Posterior cingulate gyrus (tissue), 11 donors: Measurements from ENCODE around the gene CLEC9A.
"Not testable (repeated sequence)": the region's sequence is repeated elsewhere in the genome, so short reads cannot be mapped to it uniquely, and the experiment has no call there.

Source experiments
- DNase-seq, 10 donors: peaks; one replicate each; pipeline versions ENCODE4 v3.0.0 to v3.0.0-alpha.2; 2020 to 2021; ENCODE audit warnings: mixed read lengths in 3 of 10
- intact Hi-C: fragments of 100-400 bp; cut with DNase I; formaldehyde crosslinking; loops from one replicate; pipeline ENCODE4 v1.15.1; 2023

The CLEC9A gene

GRCh38 chr12:10030446-10030845 lies at the start of gene CLEC9A:
CLEC9A (plus strand) TSS chr12:10030682; CDS start chr12:10052688, 22,006 bp downstream.
- no peak for DNase-seq
- intact Hi-C loops = loop anchor here (5.0 kb wide), 1 partner anchor 107 kb away; no protein-coding TSS in a partner anchor

GRCh38 chr12:9991876-9992275 lies 38.6 kb upstream of the CLEC9A start:
- DNase-seq = no peak
- intact Hi-C loops = no loop called here

DNA sequence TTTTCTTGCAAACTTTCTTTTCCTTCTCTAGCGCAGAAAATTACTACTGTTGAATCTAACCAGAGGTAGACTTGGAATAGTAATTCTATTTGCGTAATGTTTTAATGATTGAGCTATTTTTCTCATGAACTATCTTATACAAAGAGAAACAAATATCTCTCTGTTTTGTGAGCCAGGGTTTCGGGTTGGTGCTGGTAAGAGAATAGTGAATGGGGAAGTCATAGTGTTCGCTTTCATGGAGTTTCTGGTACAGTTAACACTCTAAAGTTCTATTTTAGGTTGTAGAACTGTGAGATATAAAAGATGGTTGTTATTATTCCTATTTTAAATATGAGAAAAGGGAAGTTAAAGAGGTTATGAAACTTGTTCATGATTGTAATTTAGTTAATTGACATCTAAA lies 38.2 kb upstream of the CLEC9A start:
- intact Hi-C loops = no loop called here
- no peak for DNase-seq

- no peak for DNase-seq
- intact Hi-C loops = no loop called here
Observed at GRCh38 chr12:9999016-9999415, 31.5 kb upstream of the CLEC9A start, which contains the start of gene CLEC1B. CLEC1B (minus strand) TSS chr12:9999121; CDS start chr12:9999100, 21 bp downstream.

DNA sequence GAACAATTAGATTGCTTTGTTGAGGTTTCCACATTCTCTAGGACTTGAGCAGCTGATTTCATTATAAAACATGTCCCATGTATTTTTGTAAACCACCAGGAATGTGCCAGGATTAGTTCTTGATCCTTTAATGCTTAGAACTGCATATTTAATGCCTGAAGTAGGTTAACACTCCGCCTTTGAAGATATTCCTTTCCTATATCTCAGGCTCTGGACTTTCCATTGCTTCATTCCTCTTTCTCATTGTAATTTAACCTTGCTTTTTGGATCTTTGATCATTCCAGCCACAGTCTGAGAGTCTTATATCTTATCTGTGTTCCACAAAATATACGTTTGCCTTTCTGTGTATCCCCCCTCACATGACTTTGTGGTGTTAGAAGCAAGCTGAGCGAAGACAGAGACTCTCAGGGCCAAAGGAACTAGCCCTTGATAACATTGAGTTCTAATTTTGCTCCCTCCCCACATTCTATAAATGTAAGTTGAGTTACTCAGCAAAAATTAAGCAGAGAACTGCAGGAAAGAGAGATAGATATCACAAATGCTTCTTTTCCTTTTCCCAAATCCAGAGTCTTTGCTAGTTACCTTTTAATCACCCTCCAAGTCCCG lies 29.2 kb upstream of the CLEC9A start:
- no peak for DNase-seq
- intact Hi-C loops = no loop called here

DNA sequence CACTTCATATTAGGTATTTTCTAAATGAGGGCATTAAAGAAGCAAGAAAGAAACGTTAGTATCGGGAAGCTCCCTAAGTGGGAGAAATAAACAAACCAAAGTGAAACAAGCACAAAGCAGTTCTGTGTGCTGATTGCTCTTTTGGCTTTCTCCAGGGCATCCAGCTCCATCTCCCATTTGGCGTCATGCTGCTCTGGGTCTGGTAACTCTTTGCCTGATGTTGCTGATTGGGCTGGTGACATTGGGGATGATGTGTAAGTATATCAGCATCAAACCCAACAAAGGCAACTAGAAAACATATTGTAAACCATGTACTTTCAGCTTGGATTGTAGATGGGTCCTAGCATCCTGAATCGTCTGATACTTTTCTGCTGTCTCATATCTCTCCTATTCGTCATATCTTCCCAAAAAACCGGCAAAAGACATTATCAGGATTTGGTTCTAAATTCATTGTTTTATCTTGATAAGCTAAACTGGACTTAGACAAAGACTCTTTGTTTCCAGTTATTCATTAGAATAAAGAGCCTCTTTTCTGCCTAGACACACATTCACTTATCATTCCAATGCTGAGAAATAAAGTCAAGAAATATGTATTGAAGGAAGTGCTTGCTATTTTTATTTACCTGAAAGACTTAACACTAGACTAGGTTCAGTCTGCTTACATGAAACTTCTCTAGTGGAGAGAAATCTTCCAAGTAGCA lies 17.7 kb upstream of the CLEC9A start:
- intact Hi-C loops = no loop called here
- DNase-seq = no peak

- intact Hi-C loops = no loop called here
Observed at GRCh38 chr12:10015450-10015849, 15.0 kb upstream of the CLEC9A start.

DNA sequence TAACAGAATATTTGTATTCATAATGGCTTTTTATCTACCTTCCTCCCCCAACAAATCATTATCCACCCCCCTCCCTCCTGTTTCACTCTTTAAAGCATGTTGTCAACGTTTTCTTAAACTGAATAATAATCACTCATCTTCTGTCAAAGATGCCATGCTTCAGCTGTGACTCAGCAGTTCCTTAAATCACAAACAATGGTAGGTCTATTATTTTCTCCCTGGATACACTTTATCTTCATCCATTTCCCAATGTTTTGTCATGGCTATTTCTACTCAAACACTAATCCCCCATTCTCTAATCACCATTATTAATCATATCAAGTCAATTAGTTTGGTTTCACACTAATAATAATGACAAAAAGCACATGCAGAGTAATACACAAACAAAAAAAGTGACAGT lies 13.6 kb upstream of the CLEC9A start:
- DNase-seq = no peak
- intact Hi-C loops = no loop called here

More at GRCh38 chr12:10015450-10015849, 15.0 kb upstream of the CLEC9A start:
- no peak for DNase-seq

- intact Hi-C loops = no loop called here
- DNase-seq = no peak
Observed at GRCh38 chr12:10018386-10018785, 12.1 kb upstream of the CLEC9A start.

DNA sequence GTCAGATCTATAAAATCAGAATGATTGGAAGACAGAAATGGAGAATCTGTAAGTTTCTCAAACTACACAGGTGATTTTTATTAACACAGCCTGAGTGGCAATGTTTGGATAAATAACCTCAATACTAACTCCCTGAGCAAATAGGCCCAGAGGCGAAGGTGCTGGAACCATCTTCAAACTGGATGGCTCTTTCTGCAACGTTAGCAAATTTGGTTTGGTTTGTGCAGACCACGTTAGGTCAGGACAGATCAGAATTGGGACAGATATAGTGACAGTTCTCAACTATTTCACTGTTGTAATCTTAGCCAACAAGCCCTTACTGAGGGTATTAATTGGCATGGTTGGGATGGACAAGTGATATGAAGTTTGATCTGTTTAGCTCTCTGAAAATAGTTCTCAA lies 9.1 kb upstream of the CLEC9A start:
- intact Hi-C loops = no loop called here
- no peak for DNase-seq

DNA sequence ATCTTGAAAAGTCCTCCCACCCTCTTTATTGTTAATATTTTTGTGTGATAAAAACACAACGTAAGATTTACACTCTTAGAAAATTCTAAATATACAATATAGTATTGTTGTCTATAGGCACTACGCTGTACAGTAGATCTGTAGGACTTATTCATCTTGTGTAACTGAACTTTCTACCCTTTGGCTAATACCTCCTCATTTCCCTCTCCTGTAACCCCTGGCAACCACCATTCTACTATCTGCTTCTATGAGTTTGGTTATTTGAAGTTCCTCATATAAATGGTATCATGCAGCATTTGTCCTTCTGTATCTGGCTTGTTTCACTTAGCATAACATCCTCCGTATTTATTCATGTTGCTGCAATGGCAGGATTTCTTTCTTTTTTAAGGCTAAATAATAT lies 5.2 kb upstream of the CLEC9A start:
- DNase-seq = no peak
- intact Hi-C loops = no loop called here

DNA sequence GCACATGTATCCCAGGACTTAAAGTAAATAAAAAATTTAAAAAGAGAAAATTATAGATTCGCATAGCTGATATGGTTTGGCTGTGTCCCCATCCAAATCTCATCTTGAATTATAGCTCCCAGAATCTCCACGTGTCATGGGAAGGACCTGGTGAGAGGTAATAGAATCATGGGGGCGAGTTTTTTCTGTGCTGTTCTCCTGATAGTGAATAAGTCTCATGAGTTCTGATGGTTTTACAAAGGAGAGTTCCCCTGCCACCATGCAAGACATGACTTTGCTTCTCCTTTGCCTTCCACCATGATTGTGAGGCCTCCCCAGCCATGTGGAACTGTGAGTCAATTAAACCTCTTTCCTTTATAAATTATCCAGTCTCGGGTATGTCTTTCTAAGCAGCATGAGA lies 3.8 kb upstream of the CLEC9A start:
- intact Hi-C loops, DNase-seq: not testable (repeated sequence)

DNA sequence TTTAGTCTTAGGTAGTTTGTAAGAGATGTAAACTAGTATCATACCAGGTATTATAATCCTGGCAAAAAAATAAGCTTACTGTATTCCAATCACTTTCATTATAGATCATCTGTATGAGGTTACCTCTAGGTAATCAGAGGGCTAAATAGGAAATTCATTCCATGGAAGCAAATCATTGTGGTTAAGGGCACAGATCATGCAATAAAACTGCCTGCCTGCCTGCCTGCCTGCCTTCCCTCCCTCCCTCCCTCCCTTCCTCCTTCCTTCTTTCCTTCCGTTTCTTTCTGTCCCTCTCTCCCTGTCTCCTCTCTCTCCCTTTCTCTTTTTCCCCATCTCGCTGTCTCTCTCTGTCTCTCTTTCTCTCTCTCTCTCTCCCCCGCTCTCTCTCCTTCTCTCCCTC lies 3.2 kb upstream of the CLEC9A start:
- no peak for DNase-seq
- intact Hi-C loops = no loop called here

DNA sequence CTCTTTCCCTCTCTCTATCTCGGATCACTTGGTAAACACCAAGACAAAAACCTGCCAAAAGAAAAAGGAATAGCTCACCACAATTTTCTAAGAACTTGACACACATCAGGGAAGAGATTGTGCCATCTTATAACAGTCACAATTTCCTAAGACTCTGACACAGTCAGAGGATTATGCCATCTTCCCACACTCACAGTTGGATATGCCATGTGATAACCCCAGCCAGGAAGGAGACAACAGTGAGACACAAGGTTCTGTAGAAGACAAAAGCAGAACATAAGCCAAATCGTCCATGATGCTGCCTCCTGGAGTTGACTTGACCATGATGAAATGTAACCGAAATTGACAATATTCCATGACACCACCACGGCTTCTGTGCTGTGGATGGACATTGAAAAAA lies 2.8 kb upstream of the CLEC9A start:
- intact Hi-C loops = no loop called here
- DNase-seq = no peak

- no peak for DNase-seq
- intact Hi-C loops = loop anchor here (5.0 kb wide), 1 partner anchor 106 kb away; no protein-coding TSS in a partner anchor
Observed at GRCh38 chr12:10031321-10031720, 839 bp downstream of the CLEC9A start.

GRCh38 chr12:10031771-10032175 lies 1.3 kb downstream of the CLEC9A start:
- no peak for DNase-seq
- intact Hi-C loops = loop anchor here (5.0 kb wide), 1 partner anchor 106 kb away; no protein-coding TSS in a partner anchor

- intact Hi-C loops = loop anchor here (5.0 kb wide), 1 partner anchor 103 kb away; no protein-coding TSS in a partner anchor
- no peak for DNase-seq
Observed at GRCh38 chr12:10033783-10034545, 3.5 kb downstream of the CLEC9A start.

- DNase-seq = no peak
- intact Hi-C loops = no loop called here
Observed at GRCh38 chr12:10042167-10042566, 11.7 kb downstream of the CLEC9A start.

- intact Hi-C loops = no loop called here
- DNase-seq = no peak
Observed at GRCh38 chr12:10048526-10048925, 18.0 kb downstream of the CLEC9A start.

DNA sequence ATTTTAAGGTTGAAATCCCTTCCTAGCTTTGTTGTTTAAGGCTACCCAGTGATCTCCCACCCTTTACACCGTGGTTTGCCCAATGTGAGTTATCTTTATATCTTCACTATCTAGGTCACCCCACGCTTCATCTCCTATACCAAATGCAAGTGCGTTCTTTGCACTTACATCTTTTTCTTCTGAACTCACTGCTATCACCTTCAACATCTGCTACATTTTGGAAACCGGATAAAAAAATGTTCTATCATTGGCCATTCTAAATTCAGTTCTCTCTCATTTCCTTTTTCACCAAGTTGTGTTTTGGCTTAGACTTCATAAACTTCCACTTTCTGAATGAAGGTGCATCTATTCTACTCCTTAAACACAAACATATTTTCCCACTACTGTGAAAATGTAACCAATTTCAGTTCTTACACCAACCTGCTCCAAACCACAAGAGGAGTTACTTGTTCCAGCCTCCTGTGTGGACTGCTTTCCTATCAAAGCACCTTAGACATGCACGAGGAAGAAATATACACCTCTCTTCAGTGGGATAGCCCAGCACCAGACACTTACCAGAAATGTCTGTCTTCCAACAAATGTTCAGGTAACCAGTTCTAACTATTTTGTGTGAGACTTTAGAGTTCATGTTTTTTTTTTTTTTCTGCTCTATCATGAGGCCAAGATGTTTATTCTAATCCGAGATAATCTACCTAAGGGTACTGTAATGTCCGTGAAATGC lies 21.9 kb downstream of the CLEC9A start:
- no peak for DNase-seq
- intact Hi-C loops = no loop called here

DNA sequence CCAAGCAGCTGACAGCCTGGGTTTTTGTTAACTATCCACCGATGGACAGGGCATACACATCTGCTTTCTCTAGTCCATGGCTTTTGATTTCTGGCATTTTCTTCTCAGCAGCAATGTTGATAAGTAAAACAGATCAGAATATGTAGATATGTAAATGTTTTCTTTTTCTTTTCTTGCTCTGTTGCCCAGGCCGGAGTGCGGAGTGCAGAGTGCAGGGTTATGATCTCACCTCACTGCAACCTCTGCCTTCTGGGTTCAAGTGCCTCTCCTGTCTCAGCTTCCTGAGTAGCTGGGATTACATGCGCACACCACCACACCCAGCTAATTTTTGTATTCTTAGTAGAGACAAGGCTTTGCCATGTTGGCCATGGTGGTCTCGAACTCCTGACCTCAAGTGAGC lies 27.9 kb downstream of the CLEC9A start:
- intact Hi-C loops = no loop called here
- DNase-seq = no peak
